HFF-Myc (cell line): ENCODE data around the gene LHFPL2.
"Not testable (repeated sequence)": the region's sequence is repeated elsewhere in the genome, so short reads cannot be mapped to it uniquely, and the experiment has no call there.

Source experiments
- DNase-seq: peaks from one replicate; pipeline ENCODE4 v3.0.0-alpha.2; 2011; ENCODE audit warnings: low read depth; ENCODE audit errors: extremely low read depth
- H3K4me3 ChIP-seq: replicated peaks from 2 replicates; pipeline ENCODE4 v1.5.1; 2011; ENCODE audit warnings: low read depth, mild to moderate bottlenecking, control low read depth, low read length
- TF ChIP-seq, protein P1 (sequence below): IDR thresholded peaks from 2 replicates; pipeline ENCODE4 v1.5.1; 2012; ENCODE audit warnings: mild to moderate bottlenecking, low read depth, low read length, control low read depth; ENCODE audit errors: missing control alignments

Gene LHFPL2

DNA sequence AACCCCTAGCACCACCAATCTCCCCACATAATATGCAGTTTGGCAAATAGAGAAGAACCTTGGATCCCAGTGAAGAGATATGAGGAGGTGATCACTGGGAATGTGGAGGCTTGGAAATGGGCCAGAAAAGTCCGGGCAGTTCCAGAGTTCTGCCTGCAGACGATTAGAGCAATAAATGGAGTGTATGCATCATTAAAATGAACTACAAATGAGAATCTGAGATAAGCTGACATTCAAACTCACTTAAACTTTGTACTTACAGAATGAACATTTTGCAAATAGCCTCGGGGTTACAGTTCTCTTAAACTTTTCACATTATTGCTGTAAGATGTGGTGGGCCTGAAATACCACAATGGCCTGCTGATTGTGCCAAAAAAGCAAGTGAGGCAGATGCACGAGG is 23.0 kb upstream of the LHFPL2 start:
- no peak overlapping the region for H3K4me3 ChIP-seq
- TF ChIP-seq, protein P1, sequence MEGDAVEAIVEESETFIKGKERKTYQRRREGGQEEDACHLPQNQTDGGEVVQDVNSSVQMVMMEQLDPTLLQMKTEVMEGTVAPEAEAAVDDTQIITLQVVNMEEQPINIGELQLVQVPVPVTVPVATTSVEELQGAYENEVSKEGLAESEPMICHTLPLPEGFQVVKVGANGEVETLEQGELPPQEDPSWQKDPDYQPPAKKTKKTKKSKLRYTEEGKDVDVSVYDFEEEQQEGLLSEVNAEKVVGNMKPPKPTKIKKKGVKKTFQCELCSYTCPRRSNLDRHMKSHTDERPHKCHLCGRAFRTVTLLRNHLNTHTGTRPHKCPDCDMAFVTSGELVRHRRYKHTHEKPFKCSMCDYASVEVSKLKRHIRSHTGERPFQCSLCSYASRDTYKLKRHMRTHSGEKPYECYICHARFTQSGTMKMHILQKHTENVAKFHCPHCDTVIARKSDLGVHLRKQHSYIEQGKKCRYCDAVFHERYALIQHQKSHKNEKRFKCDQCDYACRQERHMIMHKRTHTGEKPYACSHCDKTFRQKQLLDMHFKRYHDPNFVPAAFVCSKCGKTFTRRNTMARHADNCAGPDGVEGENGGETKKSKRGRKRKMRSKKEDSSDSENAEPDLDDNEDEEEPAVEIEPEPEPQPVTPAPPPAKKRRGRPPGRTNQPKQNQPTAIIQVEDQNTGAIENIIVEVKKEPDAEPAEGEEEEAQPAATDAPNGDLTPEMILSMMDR = no peak
- DNase-seq = no peak

DNA sequence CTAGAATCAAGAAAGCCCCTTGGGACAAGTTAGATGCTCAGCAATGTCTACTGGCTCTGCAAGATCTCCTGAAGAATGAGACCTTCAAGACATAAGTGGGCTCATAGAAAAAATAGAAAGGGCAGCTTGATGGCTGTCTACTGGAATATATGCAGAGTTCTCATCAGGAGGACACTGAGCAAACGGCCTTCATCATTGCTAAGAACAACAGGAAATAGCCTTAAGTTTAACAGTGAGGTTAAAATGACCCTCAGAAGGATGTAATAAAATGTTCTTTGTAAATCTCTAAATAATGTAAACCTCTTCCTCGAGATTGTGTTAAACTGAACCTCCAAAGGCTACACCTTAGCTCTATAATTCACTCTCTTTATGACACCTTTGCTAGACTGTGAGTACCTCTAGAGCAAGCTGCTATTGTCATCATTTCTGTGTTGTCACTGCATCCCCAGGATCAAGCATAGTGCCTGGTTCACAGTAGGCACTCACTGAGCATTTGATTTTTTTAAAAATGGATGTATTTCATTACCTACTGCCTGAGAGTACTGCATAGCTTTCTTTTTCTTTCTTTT is 22.2 kb upstream of the LHFPL2 start:
- DNase-seq = no peak
- TF ChIP-seq, protein P1 = no peak
- no peak overlapping the region for H3K4me3 ChIP-seq

DNA sequence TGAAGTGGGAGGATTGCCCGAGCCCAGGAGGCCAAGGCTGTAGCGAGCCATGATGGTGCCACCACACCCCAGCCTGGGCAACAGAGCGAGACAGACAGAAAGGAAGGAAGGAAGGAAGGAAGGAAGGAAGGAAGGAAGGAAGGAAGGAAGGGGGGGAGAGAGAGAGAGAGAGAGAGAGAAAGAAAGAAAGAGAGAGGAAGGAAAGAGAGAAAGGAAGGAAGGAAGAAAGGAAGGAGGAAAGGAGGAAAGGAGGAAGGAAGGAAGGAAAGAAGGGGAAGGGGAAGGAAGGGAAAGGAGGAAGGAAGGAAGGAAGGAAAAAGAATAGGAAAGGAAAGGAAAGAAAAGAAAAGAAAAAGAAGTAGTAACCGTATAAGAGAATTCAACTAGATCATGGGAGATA is 20.8 kb upstream of the LHFPL2 start:
- no peak overlapping the region for H3K4me3 ChIP-seq
- TF ChIP-seq, protein P1 = no peak
- no peak for DNase-seq

DNA sequence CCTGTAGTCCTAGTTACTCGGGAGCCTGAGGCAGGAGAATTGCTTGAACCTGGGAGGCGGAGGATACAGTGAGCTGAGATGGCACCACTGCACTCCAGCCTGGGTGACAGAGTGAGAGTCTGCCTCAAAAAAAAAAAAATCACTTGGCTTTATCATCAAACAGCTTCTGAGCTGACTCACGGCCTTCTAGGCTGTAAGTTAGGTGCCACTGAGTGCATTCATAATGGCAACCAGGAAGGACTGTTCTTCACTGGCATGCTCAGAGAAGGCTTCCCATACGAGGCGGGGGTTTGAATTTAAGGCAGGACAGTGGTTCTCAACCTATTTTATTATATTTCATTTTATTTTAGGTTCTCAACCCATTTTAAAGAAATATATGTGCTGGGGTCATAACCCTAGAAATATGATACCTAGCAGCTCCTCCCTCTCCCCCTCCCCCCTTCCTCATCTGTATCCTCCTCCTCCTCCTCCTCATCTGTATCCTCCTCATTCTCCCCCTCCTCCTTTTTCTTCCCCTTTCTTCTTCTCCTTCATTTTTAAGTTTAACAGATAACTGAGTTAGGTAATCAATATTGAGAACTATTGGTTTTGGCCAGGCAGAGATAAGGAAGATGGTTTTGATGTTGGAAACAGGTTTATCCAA is 19.0 kb upstream of the LHFPL2 start:
- no peak overlapping the region for H3K4me3 ChIP-seq
- TF ChIP-seq, protein P1 = no peak
- DNase-seq = no peak

DNA sequence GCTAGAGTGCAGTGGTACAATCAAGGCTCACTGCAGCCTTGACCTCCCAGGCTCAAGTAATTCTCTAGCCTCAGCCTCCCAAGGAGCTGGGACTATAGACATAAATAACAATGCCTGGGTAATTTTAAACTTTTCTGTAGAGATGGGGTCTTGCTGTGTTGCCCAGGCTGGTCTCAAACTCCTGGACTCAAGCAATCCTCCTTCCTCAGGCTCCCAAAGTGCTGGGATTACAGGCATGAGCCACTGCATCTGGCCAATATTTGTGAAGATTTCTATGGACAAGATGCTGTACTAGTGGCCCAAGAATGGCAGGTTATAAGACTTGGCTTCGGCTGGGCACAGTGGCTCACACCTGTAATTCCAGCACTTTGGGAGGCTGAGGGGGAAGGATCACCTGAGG is 18.4 kb upstream of the LHFPL2 start:
- not testable (repeated sequence) for DNase-seq

DNA sequence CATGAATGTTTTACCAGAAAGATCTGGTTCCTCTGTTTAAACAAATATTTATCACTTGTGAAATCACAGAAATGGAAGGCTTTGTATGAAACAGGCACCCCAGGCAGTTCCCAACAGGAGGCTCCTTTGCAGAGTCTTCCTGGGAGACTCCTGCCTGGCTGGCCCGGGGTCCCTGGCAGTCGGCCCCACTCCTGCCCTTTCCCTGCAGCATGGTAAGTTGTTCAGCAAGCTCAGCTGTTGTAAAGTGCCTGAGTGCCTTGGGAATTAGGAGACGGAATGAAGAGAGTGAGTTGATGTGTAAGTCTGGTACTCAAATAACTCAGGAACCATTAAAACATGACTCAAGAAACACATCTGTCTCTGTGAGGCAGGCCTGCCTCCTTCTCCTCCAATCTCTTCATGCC is 17.5 kb upstream of the LHFPL2 start:
- DNase-seq = no peak
- TF ChIP-seq, protein P1 = no peak
- no peak overlapping the region for H3K4me3 ChIP-seq

More for the DNA sequence above, 18.4 kb upstream of the LHFPL2 start:
- not testable (repeated sequence) for H3K4me3 ChIP-seq

DNA sequence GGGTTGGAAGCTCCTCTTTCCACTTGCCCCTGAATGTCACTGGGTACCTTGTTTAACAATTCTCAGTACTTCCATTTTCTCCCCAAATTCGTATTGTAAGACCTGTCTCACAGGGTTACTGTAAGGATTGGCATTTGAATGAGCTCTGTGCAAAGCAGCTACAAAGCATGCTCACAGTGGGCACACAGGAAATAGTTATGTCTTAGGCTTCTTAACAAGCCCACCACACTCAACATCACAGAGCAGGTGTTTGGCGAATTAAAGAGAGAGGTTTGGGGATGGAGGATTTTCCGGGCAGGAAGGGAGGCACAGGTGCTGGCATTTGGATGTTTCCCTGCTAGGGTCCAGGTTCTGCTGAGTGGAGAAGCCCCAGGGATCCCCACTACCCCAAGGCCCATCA is 17.0 kb upstream of the LHFPL2 start:
- TF ChIP-seq, protein P1 = no peak
- H3K4me3 ChIP-seq = no peak overlapping the region
- DNase-seq = no peak
